ENCODE results near the gene CNTN1. TPM values are rescaled to one million over a fixed set of nuclear protein-coding genes. Genes with fewer than 3 reads are reported as not detected.

Gene CNTN1
- total and polyA plus RNA-seq, 7 donors = 0.10 to 1.4 (median 0.23) TPM

- H3K36me3 ChIP-seq (ENCODE audit: insufficient read depth in 1 of 2, low read depth in 1 of 2) = no peaks in the 10 kb centered on the region
- H3K27ac ChIP-seq = no peak overlapping the region
- intact Hi-C loops (cut with DNase I) = no loop called here
- no peak overlapping the region for H3K4me3 ChIP-seq
- 26 to 30% (median 28%) methylated on average over 1 of the region's 1 CpG for WGBS, 3 donors
- H3K9me3 ChIP-seq = no peaks in the 10 kb centered on the region
- ATAC-seq (no peak), DNase-seq (no peak)
- no peak for TF ChIP-seq CTCF (IDR thresholded peaks at IDR 0.05)
- no peaks in the 10 kb centered on the region for H3K4me1 ChIP-seq
- no peaks in the 10 kb centered on the region for H3K27me3 ChIP-seq (ENCODE audit: insufficient read depth in 3 of 3, low read length in 2 of 3)
Measured at GRCh38 chr12:41014643-41015020, 322.4 kb downstream of the CNTN1 start.

GRCh38 chr12:41018010-41018409 lies 325.8 kb downstream of the CNTN1 start:
- Histone ChIP-seq H3K9me3 (no peaks in the 10 kb centered on the region), H3K4me1 (no peaks in the 10 kb centered on the region), H3K4me3 (no peak overlapping the region), H3K27me3 (ENCODE audit: insufficient read depth in 3 of 3, low read length in 2 of 3) (no peaks in the 10 kb centered on the region), H3K27ac (no peak overlapping the region), H3K36me3 (ENCODE audit: insufficient read depth in 1 of 2, low read depth in 1 of 2) (no peaks in the 10 kb centered on the region)
- intact Hi-C loops (cut with DNase I) = no loop called here
- TF ChIP-seq CTCF (IDR thresholded peaks at IDR 0.05) = no peak
- DNase-seq = no peak
- ATAC-seq = no peak
- WGBS, 3 donors = 84 to 94% (median 87%) methylated on average over 5 of the region's 5 CpGs

GRCh38 chr12:41019461-41019860 lies 327.2 kb downstream of the CNTN1 start:
- H3K4me1 ChIP-seq = no peaks in the 10 kb centered on the region
- no peak for TF ChIP-seq CTCF (IDR thresholded peaks at IDR 0.05)
- no peak overlapping the region for H3K27ac ChIP-seq
- no peaks in the 10 kb centered on the region for H3K36me3 ChIP-seq (ENCODE audit: insufficient read depth in 1 of 2, low read depth in 1 of 2)
- ATAC-seq (no peak), DNase-seq (no peak)
- H3K9me3 ChIP-seq = no peaks in the 10 kb centered on the region
- H3K4me3 ChIP-seq = no peak overlapping the region
- peaks cover 0 to 3% (median 0%) of the 10 kb centered on the region in 3 donors for H3K27me3 ChIP-seq (ENCODE audit: insufficient read depth in 3 of 3, low read length in 2 of 3)
- intact Hi-C loops (cut with DNase I) = no loop called here

GRCh38 chr12:41023836-41024235 lies 331.6 kb downstream of the CNTN1 start:
- no peak overlapping the region for H3K27ac ChIP-seq
- no peaks in the 10 kb centered on the region for H3K36me3 ChIP-seq (ENCODE audit: insufficient read depth in 1 of 2, low read depth in 1 of 2)
- H3K4me3 ChIP-seq = no peak overlapping the region
- TF ChIP-seq CTCF (IDR thresholded peaks at IDR 0.05) = no peak
- H3K4me1 ChIP-seq = no peaks in the 10 kb centered on the region
- DNase-seq = no peak
- 6 to 12% (median 7%) methylated on average over 1 of the region's 1 CpG for WGBS, 3 donors
- peaks cover 0 to 3% (median 0%) of the 10 kb centered on the region in 3 donors for H3K27me3 ChIP-seq (ENCODE audit: insufficient read depth in 3 of 3, low read length in 2 of 3)
- H3K9me3 ChIP-seq = no peaks in the 10 kb centered on the region
- intact Hi-C loops (cut with DNase I) = no loop called here
- no peak for ATAC-seq

- no peak for ATAC-seq
- TF ChIP-seq CTCF (IDR thresholded peaks at IDR 0.05) = no peak
- no peak for DNase-seq
- Histone ChIP-seq H3K27ac (no peak overlapping the region), H3K4me3 (no peak overlapping the region), H3K9me3 (no peaks in the 10 kb centered on the region), H3K27me3 (ENCODE audit: insufficient read depth in 3 of 3, low read length in 2 of 3) (peaks cover 0 to 3% (median 0%) of the 10 kb centered on the region in 3 donors), H3K4me1 (no peaks in the 10 kb centered on the region), H3K36me3 (ENCODE audit: insufficient read depth in 1 of 2, low read depth in 1 of 2) (no peaks in the 10 kb centered on the region)
- 83 to 100% (median 90%) methylated on average over 1 of the region's 1 CpG for WGBS, 3 donors
- intact Hi-C loops (cut with DNase I) = no loop called here
Measured at GRCh38 chr12:41026151-41026550, 333.9 kb downstream of the CNTN1 start.
